K562 (cell line): ENCODE measurements around the gene TUT4. TPM values are rescaled to one million over a fixed set of nuclear protein-coding genes. Genes with fewer than 3 reads are reported as not detected.

Source experiments
- AFF1 ChIP-seq, 2 experiments: fragments of 450-650 bp; IDR thresholded peaks; 2 replicates each; pipeline ENCODE4 v1.6.1; 2018; ENCODE audit warnings: mild to moderate bottlenecking in 2 of 2, low read depth in 1 of 2; ENCODE audit not compliant: partially characterized antibody in 2 of 2
- CREBBP ChIP-seq: IDR thresholded peaks from one replicate; pipeline ENCODE4 v1.6.1; 2012; ENCODE audit warnings: low read depth, mild to moderate bottlenecking, control low read depth, inconsistent platforms, low read length
- CTBP1 ChIP-seq: fragments of 450-650 bp; IDR thresholded peaks from 2 replicates; pipeline ENCODE4 v1.6.1; 2016; ENCODE audit warnings: borderline replicate concordance
- FOS ChIP-seq: IDR thresholded peaks from 3 replicates; pipeline ENCODE4 v1.6.1; 2011; ENCODE audit not compliant: insufficient read length; ENCODE audit errors: extremely low read depth
- FOXO4 ChIP-seq: fragments of 450-650 bp; formaldehyde crosslinking; IDR thresholded peaks from 2 replicates; pipeline ENCODE4 v1.4.0; 2020; ENCODE audit warnings: mild to moderate bottlenecking, moderate library complexity
- GATAD2A ChIP-seq: fragments of 450-650 bp; IDR thresholded peaks from 2 replicates; pipeline ENCODE4 v1.6.1; 2017
- HIVEP1 ChIP-seq: fragments of 250-450 bp; sonication (Bioruptor Pico); IDR thresholded peaks from 2 replicates; pipeline ENCODE4 v1.4.0; 2020; ENCODE audit warnings: mild to moderate bottlenecking
- MED1 ChIP-seq: sonication (generic); formaldehyde crosslinking; IDR thresholded peaks from 2 replicates; pipeline ENCODE4 v1.8.1; 2023; ENCODE audit warnings: missing genetic modification reagents, borderline replicate concordance
- MEF2A ChIP-seq: IDR thresholded peaks from 2 replicates; pipeline ENCODE4 v1.6.1; 2011; ENCODE audit warnings: low read depth, mild to moderate bottlenecking, low read length, moderate library complexity; ENCODE audit not compliant: control insufficient read depth
- SMAD2 ChIP-seq: fragments of 150-350 bp; IDR thresholded peaks from 2 replicates; pipeline ENCODE4 v1.6.1; 2014; ENCODE audit warnings: low read depth, mild to moderate bottlenecking, low read length
- SMARCA5 ChIP-seq: fragments of 450-650 bp; IDR thresholded peaks from 2 replicates; pipeline ENCODE4 v1.6.1; 2016
- STAG1 ChIP-seq: sonication (generic); formaldehyde crosslinking; IDR thresholded peaks from 2 replicates; pipeline ENCODE4 v1.5.0; 2020; ENCODE audit warnings: missing genetic modification reagents, borderline replicate concordance
- TGIF2 ChIP-seq: sonication (generic); formaldehyde crosslinking; IDR thresholded peaks from 2 replicates; pipeline ENCODE4 v1.8.1; 2022; ENCODE audit warnings: mild to moderate bottlenecking, missing genetic modification reagents, moderate library complexity
- ZNF175 ChIP-seq: fragments of 200-800 bp; sonication (Bioruptor generic); IDR thresholded peaks from 2 replicates; pipeline ENCODE4 v1.6.1; 2016; ENCODE audit warnings: low read depth, mild to moderate bottlenecking, missing genetic modification characterization, missing compliant biosample characterization
- ZNF316 ChIP-seq: fragments of 450-650 bp; IDR thresholded peaks from 2 replicates; pipeline ENCODE4 v1.6.1; 2016
- ZNF407 ChIP-seq: fragments of 450-650 bp; IDR thresholded peaks from 2 replicates; pipeline ENCODE4 v1.6.1; 2016; ENCODE audit warnings: low read depth
- ZNF668 ChIP-seq: fragments of 250-450 bp; sonication (Bioruptor Pico); IDR thresholded peaks from 2 replicates; pipeline ENCODE4 v1.8.0; 2022; ENCODE audit warnings: mild to moderate bottlenecking, inconsistent platforms
- ZNF75A ChIP-seq: fragments of 450-650 bp; formaldehyde crosslinking; IDR thresholded peaks from 2 replicates; pipeline ENCODE4 v1.4.0; 2020; ENCODE audit warnings: mild to moderate bottlenecking
- polyA plus RNA-seq, 8 experiments: library from polyadenylated mRNA; depleted of rRNA in 4 of 8; stranded (reverse) in 5 of 8; unstranded in 3 of 8; fragments of >200 nt; fragmentation: Nextera tagmentation in 2 of 8; fragmentation: Illumina TruSeq in 1 of 8; extraction: Ambion mirVana in 2 of 8; extraction: Trizol in 1 of 8; gene quantifications; 2 replicates each; pipeline versions ENCODE4 v1.2.1 to v1.2.3, GENCODE V29; 2011 to 2014; ENCODE audit warnings: inconsistent platforms in 1 of 8, missing spikeins in 1 of 8
- total RNA-seq, 7 experiments: library from RNA; depleted of rRNA in 6 of 7; stranded (reverse); fragments of >200 nt in 6 of 7; fragmentation: Illumina TruSeq in 2 of 7; extraction: Trizol in 2 of 7; gene quantifications; 2 replicates each; pipeline versions ENCODE4 v1.2.1 to v1.2.3, GENCODE V29; 2011 to 2021; ENCODE audit warnings: low replicate concordance in 1 of 7

Gene TUT4
- total and polyA plus RNA-seq, 9 of the 15 experiments (the other 6 are each of a cell fraction or from before 2014, with no cell fraction given), result 15.8 to 53.5 (median 36.7) TPM

- TF ChIP-seq FOXO4 (CRISPR knock-in tag), result no peak
- no peak for TF ChIP-seq FOS
- TF ChIP-seq SMAD2, result no peak
- TF ChIP-seq HIVEP1 (CRISPR knock-in tag), result no peak
- TF ChIP-seq STAG1 (CRISPR knock-in tag), result no peak
- TF ChIP-seq ZNF175 (CRISPR knock-in tag), result no peak
- no peak for TF ChIP-seq ZNF316
- TF ChIP-seq SMARCA5, result no peak
- TF ChIP-seq TGIF2, result no peak
- TF ChIP-seq GATAD2A, result no peak
- TF ChIP-seq CTBP1, result no peak
- TF ChIP-seq ZNF407, result peak; percentile 52; the same call in 1 of the 2 replicates
- TF ChIP-seq ZNF668 (CRISPR knock-in tag), result no peak
- TF ChIP-seq MEF2A, result no peak
- no peak for TF ChIP-seq CREBBP
- TF ChIP-seq ZNF75A (CRISPR knock-in tag), result no peak
- TF ChIP-seq AFF1 (IDR thresholded peaks at IDR 0.05; ENCODE audit: low read depth in 1 of 2, partially characterized antibody in 2 of 2), result peak; percentile 15 to 50
- no peak for TF ChIP-seq MED1
Measured at GRCh38 chr1:52567943-52568342, 15.1 kb upstream of the TUT4 start (continued).
